H7 (cell line): ENCODE results near the gene CT55. TPM values are rescaled to one million over a fixed set of nuclear protein-coding genes. Genes with fewer than 3 reads are reported as not detected.
"Not testable (repeated sequence)": the region's sequence is repeated elsewhere in the genome, so short reads cannot be mapped to it uniquely, and the experiment has no call there.

Experiments used
- DNase-seq: peaks from one replicate; pipeline ENCODE4 v3.0.0; 2012
- H3K27me3 ChIP-seq: 2 replicates; pipeline ENCODE4 v1.6.0; 2011; ENCODE audit warnings: mild to moderate bottlenecking, low read length; ENCODE audit not compliant: control insufficient read depth, insufficient read depth
- H3K36me3 ChIP-seq: replicated peaks from 2 replicates; pipeline ENCODE4 v1.5.1; 2011; ENCODE audit warnings: low read length; ENCODE audit not compliant: control insufficient read depth, insufficient read depth
- H3K4me3 ChIP-seq: 2 replicates; pipeline ENCODE4 v1.5.1; 2011; ENCODE audit warnings: low read depth, mild to moderate bottlenecking, control low read depth, low read length, moderate library complexity; ENCODE audit not compliant: insufficient read depth
- total RNA-seq: library from RNA; depleted of rRNA; stranded (reverse); fragments of >200 nt; shearing (Covaris generic); gene quantifications from 2 replicates; pipeline ENCODE4 v1.2.3, GENCODE V29; 2014; rRNA removed

The CT55 gene
- total RNA-seq, 1 experiment from 2014 or later, result 0.10 TPM

DNA sequence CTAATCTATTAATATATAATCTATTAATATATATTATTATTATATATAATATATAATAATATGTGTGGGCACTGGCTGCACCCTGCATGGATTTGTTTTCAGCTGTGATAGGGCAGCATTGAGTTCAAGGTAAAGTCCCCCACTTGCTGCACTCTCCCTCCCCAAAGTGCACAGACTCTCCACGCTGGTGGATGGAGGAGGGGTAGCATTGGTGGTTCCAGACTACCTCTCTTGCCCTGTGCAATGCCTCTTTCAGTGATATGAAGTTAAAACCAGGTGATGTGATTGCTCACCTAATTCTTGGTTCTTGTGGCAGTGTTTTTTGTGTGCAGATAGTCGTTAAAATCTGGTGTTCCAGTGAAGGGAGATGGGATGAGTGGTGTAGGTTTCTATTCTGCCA, 55.1 kb downstream of the CT55 start:
- not testable (repeated sequence) for H3K4me3 ChIP-seq, H3K36me3 ChIP-seq, DNase-seq, H3K27me3 ChIP-seq

DNA sequence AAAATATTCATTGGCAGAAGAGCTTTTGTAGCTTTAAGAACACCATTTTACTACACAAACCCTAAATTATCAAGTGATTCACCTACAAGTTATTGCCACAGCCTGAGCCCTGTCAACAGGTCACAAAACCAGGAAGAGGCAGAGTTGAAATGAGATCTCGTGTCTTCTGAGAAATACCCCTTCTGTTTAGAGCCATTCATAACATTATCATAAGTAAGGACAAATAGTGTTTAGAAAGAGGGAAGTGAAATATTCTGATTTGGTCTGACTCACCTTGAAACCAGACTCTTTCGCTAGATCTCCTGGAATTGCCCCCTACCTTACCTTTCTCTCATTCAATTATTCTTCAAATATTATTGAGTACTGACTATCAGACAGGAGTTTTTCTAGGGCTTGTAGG, 56.8 kb downstream of the CT55 start:
- Histone ChIP-seq H3K27me3 (no peaks in the 10 kb centered on the region), H3K36me3 (no peaks in the 10 kb centered on the region), H3K4me3 (no peak overlapping the region)
- DNase-seq, result no peak

DNA sequence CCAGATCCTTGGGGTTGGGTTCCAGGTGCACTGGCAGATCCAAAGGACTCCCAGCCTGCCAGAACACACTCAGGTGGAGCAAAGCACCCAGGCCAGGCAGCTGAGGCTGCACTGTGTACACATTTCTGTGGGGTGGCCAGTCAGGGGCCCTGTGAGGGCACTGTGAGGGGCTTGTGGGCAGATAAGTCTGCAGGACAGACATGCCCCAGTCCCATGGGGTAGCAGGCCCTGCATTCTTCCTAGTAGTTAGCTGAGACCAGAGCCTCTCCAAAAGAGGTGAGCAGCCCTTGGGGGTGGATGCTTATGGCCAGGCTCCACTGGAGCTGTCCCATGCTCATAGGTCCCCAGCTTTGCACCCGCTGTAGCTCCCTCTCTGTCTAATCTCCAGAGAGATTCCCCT, 58.5 kb downstream of the CT55 start:
- Histone ChIP-seq H3K36me3 (no peaks in the 10 kb centered on the region), H3K27me3 (no peaks in the 10 kb centered on the region), H3K4me3 (no peak overlapping the region)
- DNase-seq, result no peak

DNA sequence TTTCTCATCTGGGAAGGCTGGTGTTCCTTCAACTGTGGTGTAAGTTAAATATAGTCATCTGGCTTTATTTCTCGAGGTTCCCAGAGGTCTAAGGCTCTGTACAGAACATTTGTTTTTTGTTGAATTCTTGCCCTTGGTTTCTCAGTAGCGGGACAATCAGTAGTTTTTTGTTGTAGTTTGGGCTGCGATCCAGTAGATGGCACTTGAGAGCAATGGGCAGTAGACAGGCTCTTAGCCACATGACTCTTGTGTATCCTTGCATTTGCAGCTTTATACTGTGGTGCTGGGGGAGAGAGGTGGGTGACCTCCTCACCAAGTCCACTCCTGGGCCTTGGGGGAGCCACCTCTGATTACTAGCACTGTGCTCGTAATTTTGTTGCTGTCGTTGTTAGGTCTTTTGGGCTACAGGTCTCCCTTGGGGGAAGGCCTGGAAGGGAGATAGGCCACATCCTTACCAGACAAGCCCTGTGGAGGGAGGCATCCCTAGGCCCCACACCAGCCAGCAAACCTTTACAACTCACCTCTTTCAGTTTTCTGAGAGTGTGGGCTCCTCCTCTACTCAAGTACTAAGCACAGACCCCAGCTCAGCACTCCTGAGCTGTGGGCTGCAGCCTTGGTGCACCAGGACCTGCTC, 59.0 kb downstream of the CT55 start:
- DNase-seq, result no peak
- Histone ChIP-seq H3K4me3 (no peak overlapping the region), H3K27me3 (no peaks in the 10 kb centered on the region), H3K36me3 (no peaks in the 10 kb centered on the region)

DNA sequence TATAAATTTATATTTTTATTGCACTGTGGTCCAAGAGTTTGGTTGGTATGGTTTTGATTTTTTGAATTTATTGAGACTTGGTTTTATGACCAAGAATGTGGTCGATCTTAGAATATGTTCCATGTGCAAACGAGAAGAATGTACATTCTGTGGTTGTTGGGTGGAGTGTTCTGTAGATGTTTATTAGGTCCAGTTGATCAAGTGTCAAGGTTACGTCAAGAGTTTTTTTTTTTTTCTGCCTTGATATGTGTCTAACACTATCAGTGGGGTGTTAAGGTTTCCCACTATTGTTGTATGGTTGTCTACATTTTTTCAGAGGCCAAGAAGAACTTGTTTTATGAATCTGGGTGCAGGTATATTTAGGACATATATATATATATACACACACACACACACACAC, 61.6 kb downstream of the CT55 start:
- Histone ChIP-seq H3K36me3 (no peaks in the 10 kb centered on the region), H3K27me3 (no peaks in the 10 kb centered on the region), H3K4me3 (no peak overlapping the region)
- no peak for DNase-seq

Other genes with a start within 250 kb of the CT55 start
- gene SMIM10, start 180.4 kb downstream of the CT55 start, total RNA-seq, result 2.3 and 3.0 TPM in 2 replicates
- 6.8 and 10.1 TPM in 2 replicates for gene RTL8B, start 148.9 kb downstream of the CT55 start, total RNA-seq
- 58.9 and 59.9 TPM in 2 replicates for gene RTL8C, start 139.0 kb downstream of the CT55 start, total RNA-seq
- gene RTL8A, start 119.3 kb downstream of the CT55 start, total RNA-seq, result 47.9 and 53.7 TPM in 2 replicates
- gene SMIM10L2B, start 72.7 kb downstream of the CT55 start, total RNA-seq, result 9.7 and 11.3 TPM in 2 replicates
- gene ETDB, start 50.9 kb downstream of the CT55 start, total RNA-seq, result not detected in 2 replicates
- not detected in 2 replicates for gene ETDA, start 80.7 kb upstream of the CT55 start, total RNA-seq
- gene ETDC, start 138.1 kb upstream of the CT55 start, total RNA-seq, result not detected in 2 replicates
- gene ZNF75D, start 172.7 kb upstream of the CT55 start, total RNA-seq, result 4.1 and 6.5 TPM in 2 replicates
- 4.6 and 8.1 TPM in 2 replicates for gene ZNF449, start 173.4 kb upstream of the CT55 start, total RNA-seq